Keratinocyte (primary cell): ENCODE data around the gene CMTM7. TPM values are rescaled to one million over a fixed set of nuclear protein-coding genes. Genes with fewer than 3 reads are reported as not detected.

Experiments used
- DNase-seq: peaks from one replicate; pipeline ENCODE4 v3.0.0-alpha.2; 2011; ENCODE audit warnings: low read depth, missing footprints, low spot score
- FAIRE-seq: peaks from 2 replicates; lab custom pipeline; 2011; peaks lifted over from hg19 to GRCh38; lab: Jason Lieb, UNC
- H2AFZ ChIP-seq: 2 replicates; pipeline ENCODE4 v1.6.0; 2012; ENCODE audit warnings: low read length, control low read depth, inconsistent platforms; ENCODE audit not compliant: control insufficient read depth
- H3K27ac ChIP-seq: 2 replicates; pipeline ENCODE4 v1.5.1; 2011; ENCODE audit warnings: low read length; ENCODE audit not compliant: control insufficient read depth, insufficient read depth
- H3K27me3 ChIP-seq: 3 replicates; pipeline ENCODE4 v1.6.0; 2011; ENCODE audit warnings: low read length; ENCODE audit not compliant: control insufficient read depth, insufficient read depth; ENCODE audit errors: extremely low read depth
- H3K36me3 ChIP-seq, 2 experiments: 2 replicates in 1 of 2; 3 replicates in 1 of 2; pipeline ENCODE4 v1.5.1; 2011; ENCODE audit warnings: low read length in 2 of 2, mild to moderate bottlenecking in 1 of 2; ENCODE audit not compliant: control insufficient read depth in 2 of 2, insufficient read depth in 2 of 2; ENCODE audit errors: extremely low read depth in 1 of 2
- H3K4me1 ChIP-seq: 3 replicates; pipeline ENCODE4 v1.5.1; 2011; ENCODE audit warnings: low read length; ENCODE audit not compliant: control insufficient read depth, insufficient read depth; ENCODE audit errors: extremely low read depth
- H3K4me2 ChIP-seq: 3 replicates; pipeline ENCODE4 v1.6.0; 2011; ENCODE audit warnings: low read depth, low read length; ENCODE audit not compliant: control insufficient read depth, insufficient read depth; ENCODE audit errors: extremely low read depth
- H3K4me3 ChIP-seq, 3 experiments: fragments of 200-600 bp in 1 of 3; sonication (generic) in 1 of 3; 2 replicates in 2 of 3; 3 replicates in 1 of 3; pipeline ENCODE4 v1.5.1; 2011 to 2016; ENCODE audit warnings: low read length in 3 of 3, mild to moderate bottlenecking in 3 of 3, control low read depth in 2 of 3, inconsistent platforms in 1 of 3, low read depth in 1 of 3, mixed read lengths in 1 of 3, mixed run types in 1 of 3, moderate library complexity in 1 of 3; ENCODE audit not compliant: control insufficient read depth in 2 of 3, insufficient read depth in 2 of 3; ENCODE audit errors: extremely low read depth in 1 of 3
- H3K79me2 ChIP-seq: 2 replicates; pipeline ENCODE4 v1.6.0; 2012; ENCODE audit warnings: low read length; ENCODE audit not compliant: control insufficient read depth, insufficient read depth
- H3K9ac ChIP-seq: 3 replicates; pipeline ENCODE4 v1.6.0; 2011; ENCODE audit warnings: low read length; ENCODE audit not compliant: control insufficient read depth, insufficient read depth; ENCODE audit errors: extremely low read depth
- H3K9me1 ChIP-seq: 3 replicates; pipeline ENCODE4 v1.6.0; 2011; ENCODE audit warnings: low read length; ENCODE audit not compliant: control insufficient read depth, insufficient read depth; ENCODE audit errors: extremely low read depth
- H3K9me3 ChIP-seq: 2 replicates; pipeline ENCODE4 v1.5.1; 2012; ENCODE audit warnings: low read depth, low read length; ENCODE audit not compliant: control insufficient read depth
- H4K20me1 ChIP-seq: 3 replicates; pipeline ENCODE4 v1.6.0; 2011; ENCODE audit warnings: low read length; ENCODE audit not compliant: control insufficient read depth, insufficient read depth; ENCODE audit errors: extremely low read depth
- EZH2 ChIP-seq: IDR thresholded peaks from one replicate; pipeline ENCODE4 v1.6.1; 2012; ENCODE audit warnings: inconsistent platforms, mild to moderate bottlenecking, low read length, moderate library complexity
- dilution Hi-C: fragments of 300-500 bp; cut with MboI; formaldehyde crosslinking; loops from one replicate; pipeline ENCODE4 v1.7.0; 2020; ENCODE audit warnings: low sequenced_read_pairs; ENCODE audit not compliant: extremely low pct_ligation_motif_present
- polyA plus RNA-seq, 5 experiments: library from polyadenylated mRNA; depleted of rRNA in 3 of 5; stranded (reverse) in 3 of 5; stranded (forward) in 1 of 5; unstranded in 1 of 5; fragments of >200 nt; gene quantifications; 1 replicate in 1 of 5; 2 replicates in 3 of 5; 3 replicates in 1 of 5; pipeline versions ENCODE4 v1.2.1 to v1.2.3, GENCODE V29; 2011 to 2012; ENCODE audit warnings: missing spikeins in 2 of 5, low read depth in 1 of 5, low replicate concordance in 1 of 5
- TF ChIP-seq, protein P1 (sequence below), 3 experiments: IDR thresholded peaks in 1 of 3; conservative IDR thresholded peaks in 1 of 3; optimal IDR thresholded peaks in 1 of 3; 2 replicates in 2 of 3; 3 replicates in 1 of 3; pipeline versions ENCODE3 to v1.5.1; 2011; ENCODE audit warnings: low read length in 3 of 3, mild to moderate bottlenecking in 3 of 3, moderate library complexity in 2 of 3, control low read depth in 1 of 3, inconsistent platforms in 1 of 3; ENCODE audit not compliant: insufficient read depth in 2 of 3; ENCODE audit errors: extremely low read depth in 1 of 3

Gene CMTM7
- polyA plus RNA-seq, 1 donor (not counting 4 experiments of a cell fraction or from before 2014, with no cell fraction given): 47.2 TPM

DNA sequence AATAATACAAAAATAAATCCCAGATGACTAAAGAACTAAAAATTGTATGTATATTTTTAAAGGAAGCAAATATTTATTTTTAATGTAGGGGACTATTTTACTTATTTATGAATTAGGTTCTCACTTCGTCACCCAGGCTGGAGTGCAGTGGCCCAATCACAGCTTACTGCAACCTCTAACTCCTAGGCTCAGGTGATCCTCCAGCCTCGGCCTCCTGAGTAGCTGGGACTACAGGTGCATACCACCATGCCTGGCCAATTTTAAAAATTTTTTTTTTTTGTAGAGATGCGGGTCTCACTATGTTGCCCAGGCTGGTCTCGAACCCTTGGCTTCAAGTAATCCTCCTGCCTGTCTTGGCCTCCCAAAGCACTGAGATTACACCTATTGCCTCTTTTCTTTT is 42.6 kb downstream of the CMTM7 start:
- Histone ChIP-seq H3K4me2 (no peak overlapping the region), H3K9ac (no peak overlapping the region), H3K9me1 (peaks cover 3% of the 10 kb centered on the region), H3K4me3 (no peak overlapping the region), H3K27me3 (no peaks in the 10 kb centered on the region), H4K20me1 (no peaks in the 10 kb centered on the region), H3K27ac (no peak overlapping the region), H3K4me1 (peaks cover 25% of the 10 kb centered on the region), H3K79me2 (peaks cover 55% of the 10 kb centered on the region), H3K9me3 (no peaks in the 10 kb centered on the region), H3K36me3 (peaks cover 0 to 3% of the 10 kb centered on the region in 2 experiments), H2AFZ (no peak overlapping the region)
- TF ChIP-seq EZH2: no peak
- TF ChIP-seq, protein P1, sequence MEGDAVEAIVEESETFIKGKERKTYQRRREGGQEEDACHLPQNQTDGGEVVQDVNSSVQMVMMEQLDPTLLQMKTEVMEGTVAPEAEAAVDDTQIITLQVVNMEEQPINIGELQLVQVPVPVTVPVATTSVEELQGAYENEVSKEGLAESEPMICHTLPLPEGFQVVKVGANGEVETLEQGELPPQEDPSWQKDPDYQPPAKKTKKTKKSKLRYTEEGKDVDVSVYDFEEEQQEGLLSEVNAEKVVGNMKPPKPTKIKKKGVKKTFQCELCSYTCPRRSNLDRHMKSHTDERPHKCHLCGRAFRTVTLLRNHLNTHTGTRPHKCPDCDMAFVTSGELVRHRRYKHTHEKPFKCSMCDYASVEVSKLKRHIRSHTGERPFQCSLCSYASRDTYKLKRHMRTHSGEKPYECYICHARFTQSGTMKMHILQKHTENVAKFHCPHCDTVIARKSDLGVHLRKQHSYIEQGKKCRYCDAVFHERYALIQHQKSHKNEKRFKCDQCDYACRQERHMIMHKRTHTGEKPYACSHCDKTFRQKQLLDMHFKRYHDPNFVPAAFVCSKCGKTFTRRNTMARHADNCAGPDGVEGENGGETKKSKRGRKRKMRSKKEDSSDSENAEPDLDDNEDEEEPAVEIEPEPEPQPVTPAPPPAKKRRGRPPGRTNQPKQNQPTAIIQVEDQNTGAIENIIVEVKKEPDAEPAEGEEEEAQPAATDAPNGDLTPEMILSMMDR (optimal IDR thresholded peaks at IDR 0.05 in 1 of 3, IDR thresholded peaks at IDR 0.05 in 1 of 3, conservative IDR thresholded peaks at IDR 0.05 in 1 of 3; ENCODE audit: extremely low read depth in 1 of 3, insufficient read depth in 2 of 3, low read length in 3 of 3): no peak
- no peak for FAIRE-seq
- dilution Hi-C loops: no loop called here
- DNase-seq: no peak

DNA sequence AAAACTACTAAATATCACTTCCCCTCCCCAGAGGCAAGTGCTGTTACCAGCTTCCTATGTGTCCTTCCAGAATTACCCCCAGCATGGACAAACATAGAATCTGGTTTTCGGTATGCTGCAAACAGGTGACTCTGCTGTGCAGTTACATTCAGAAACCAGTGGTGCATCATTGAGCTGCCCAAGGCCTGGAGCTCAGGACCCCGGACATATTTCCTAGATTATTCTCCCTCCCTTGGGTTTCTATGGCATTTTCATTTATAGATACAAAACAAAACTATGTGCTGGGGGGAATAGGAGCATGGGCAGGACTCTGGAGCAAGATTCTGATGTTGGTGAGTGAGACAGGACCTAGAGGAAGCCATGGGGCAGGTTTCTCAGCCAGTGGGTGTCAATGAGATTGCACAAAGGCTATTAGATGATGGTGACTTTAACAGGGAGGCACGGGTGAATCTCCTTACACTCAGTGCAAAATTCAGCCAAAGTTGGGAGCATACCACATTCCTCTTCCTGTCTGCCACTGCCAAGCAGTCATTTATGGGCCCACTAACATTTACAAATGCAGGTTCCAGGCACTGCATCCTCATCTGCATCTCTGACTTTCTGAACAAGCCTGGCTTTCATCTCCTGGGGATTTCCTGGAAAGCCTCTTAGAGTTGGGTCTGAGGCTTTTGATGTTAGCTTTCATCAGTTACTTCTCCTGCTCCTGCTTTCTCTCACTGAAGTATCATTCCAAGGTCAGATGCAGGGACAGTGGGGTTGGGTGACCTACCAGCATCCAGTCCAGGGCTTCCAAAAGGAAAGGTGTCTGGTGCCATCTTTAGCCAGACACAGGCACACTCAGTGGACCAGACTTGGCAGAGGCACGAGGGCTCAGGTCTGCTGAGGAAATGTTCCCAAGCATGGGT is 44.5 kb downstream of the CMTM7 start:
- dilution Hi-C loops: no loop called here
- H3K9me3 ChIP-seq: no peaks in the 10 kb centered on the region
- H3K9ac ChIP-seq: no peak overlapping the region
- H3K9me1 ChIP-seq: peaks cover 3% of the 10 kb centered on the region
- peaks cover 42% of the 10 kb centered on the region for H3K4me1 ChIP-seq
- H3K36me3 ChIP-seq: peaks cover 0 to 3% of the 10 kb centered on the region in 2 experiments
- DNase-seq (no peak), FAIRE-seq (no peak)
- peaks cover 54% of the 10 kb centered on the region for H3K79me2 ChIP-seq
- no peak overlapping the region for H3K27ac ChIP-seq
- TF ChIP-seq, protein P1 (optimal IDR thresholded peaks at IDR 0.05 in 1 of 3, IDR thresholded peaks at IDR 0.05 in 1 of 3, conservative IDR thresholded peaks at IDR 0.05 in 1 of 3; ENCODE audit: extremely low read depth in 1 of 3, insufficient read depth in 2 of 3, low read length in 3 of 3): no peak
- no peak for TF ChIP-seq EZH2
- no peaks in the 10 kb centered on the region for H3K27me3 ChIP-seq
- H3K4me3 ChIP-seq: no peak overlapping the region
- no peak overlapping the region for H2AFZ ChIP-seq
- no peaks in the 10 kb centered on the region for H4K20me1 ChIP-seq
- H3K4me2 ChIP-seq: no peak overlapping the region
